ENCODE measurements around the gene BICC1.

Gene BICC1

DNA sequence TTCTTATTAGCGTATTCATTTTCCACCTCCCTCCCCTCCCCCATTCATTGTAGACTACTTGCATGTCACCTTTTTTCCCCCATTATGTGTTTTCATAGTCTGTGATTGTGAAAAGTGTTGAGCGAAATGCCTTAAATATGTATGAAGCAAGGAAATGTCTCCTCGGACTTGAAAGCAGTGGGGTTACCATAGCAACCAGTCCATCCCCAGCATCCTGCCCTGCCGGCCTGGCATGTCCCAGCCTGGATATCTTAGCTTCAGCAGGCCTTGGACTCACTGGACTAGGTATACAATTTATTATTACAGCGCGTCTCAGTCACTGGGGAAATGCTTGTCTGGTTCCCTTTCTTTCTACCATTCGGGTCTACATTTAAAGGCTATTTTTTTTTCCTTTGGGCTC, 283.6 kb downstream of the BICC1 start:
- no peak for DNase-seq

DNA sequence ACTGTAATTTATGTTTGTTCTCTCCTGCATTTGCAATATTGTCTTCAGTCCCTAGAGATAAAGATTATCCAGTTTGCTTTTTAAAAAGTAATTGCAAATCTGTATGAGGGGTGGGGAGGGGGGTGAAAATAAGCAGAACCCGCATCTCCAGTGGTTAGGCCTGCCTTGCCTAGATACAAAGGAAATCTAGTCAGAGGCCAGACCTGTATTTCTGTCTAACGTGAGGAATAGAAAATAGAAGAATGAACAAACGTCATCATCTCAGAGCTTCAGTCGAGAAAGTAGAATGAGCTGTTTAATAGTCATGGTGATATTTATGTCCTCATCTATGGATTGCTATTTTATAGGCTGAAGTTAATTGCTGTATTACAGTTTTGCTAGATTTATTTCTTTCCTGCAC, 284.2 kb downstream of the BICC1 start:
- no peak for DNase-seq

DNA sequence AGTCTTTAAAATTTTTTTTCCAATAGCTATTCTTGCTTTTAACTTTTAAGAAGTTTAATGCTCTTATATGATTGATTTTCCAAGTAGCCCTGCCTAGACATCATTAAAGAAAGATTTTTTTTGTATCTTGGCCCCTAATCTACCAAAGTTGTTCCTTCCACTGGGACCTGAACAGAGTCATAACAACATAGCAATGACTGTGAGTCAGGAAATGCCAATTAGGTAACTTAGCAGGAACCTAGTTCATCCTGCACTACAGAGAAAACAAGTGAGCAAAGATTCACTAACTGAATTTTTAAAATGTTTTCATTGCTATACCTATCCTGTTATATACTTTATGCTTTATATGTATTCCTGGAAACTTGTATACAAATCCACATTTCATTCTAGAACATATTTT, 284.7 kb downstream of the BICC1 start:
- DNase-seq, result no peak

DNA sequence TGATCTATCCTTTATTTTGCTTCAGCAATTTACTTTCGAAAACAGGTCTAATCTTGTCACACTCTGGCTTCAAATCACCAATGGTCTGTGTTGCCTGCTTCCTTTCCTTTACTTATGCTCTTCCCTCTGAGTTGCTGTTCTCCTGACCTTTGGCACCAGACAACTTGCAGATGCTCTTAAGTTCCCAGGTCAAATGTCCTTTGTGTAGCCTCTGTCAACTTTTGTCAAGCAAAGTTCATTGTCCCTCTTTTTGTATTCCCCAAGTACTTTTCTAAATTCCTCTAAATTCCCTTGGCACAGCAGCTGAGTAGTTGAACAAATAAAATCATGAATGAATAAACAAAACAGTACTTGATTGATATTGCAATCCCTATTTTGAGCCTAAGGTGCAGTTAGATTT, 289.4 kb downstream of the BICC1 start:
- DNase-seq, result no peak

DNA sequence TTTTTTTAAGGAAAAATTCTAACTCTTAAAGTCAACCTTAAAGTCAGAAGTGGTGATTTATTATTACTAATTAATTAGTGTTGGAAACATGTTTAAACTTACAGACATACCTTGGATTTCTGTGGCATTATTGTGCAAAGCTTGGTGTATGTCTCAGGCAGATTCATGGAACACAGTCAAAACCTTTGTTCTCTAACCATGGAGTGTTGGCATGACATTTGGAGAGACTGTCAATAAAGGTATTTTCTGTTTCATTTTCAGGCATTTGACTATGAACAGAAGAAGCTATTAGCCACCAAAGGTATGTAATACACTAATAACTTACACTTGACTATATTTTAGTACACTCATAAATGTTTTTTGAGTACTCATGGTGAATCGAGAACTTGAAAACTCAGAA, 293.7 kb downstream of the BICC1 start:
- no peak for DNase-seq

DNA sequence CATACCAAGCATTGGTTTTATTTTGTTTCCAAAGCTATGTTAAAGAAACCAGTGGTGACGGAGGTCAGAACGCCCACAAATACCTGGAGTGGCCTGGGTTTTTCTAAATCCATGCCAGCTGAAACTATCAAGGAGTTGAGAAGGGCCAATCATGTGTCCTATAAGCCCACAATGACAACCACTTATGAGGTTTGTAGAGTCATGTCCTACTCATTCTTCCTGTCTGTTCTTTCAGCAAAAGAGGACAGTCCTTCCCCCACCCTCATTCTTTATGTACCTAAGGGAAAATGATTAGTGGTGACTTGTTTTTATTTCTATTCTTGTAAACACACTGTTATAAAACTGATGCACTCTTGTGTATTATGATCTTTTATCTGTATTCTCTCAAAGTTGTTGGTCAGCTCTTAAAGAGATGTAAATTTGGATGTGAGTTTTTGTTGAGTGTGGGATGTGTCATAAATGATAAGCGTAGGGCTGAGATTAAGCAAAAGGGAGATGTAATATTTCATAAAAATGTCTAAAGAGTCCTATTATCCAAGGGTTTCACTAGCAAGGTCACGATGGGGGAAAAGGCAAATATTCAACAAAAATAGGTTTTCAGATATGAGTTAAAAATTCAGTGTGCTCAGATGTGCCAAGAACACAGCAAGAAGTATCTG, 294.4 kb downstream of the BICC1 start:
- DNase-seq, result no peak

DNA sequence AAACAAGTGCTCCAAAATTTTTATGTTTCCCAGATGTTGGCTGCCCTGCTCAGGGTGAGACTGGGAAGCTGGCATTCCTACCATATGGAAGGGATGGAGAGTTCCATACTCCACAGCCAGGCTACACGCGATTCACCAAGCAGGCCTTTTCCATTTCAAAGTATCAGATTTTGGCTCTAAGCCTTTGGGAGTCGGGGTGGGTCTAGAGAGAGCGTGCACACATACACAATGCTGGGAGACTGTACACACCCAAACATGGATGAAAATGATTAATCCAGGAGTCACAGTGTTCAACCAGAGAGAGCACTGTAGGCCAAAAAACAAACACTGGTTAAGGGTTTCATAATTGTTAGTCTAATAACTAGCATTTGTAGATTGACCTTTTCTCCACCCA, 295.0 kb downstream of the BICC1 start:
- no peak for DNase-seq

DNA sequence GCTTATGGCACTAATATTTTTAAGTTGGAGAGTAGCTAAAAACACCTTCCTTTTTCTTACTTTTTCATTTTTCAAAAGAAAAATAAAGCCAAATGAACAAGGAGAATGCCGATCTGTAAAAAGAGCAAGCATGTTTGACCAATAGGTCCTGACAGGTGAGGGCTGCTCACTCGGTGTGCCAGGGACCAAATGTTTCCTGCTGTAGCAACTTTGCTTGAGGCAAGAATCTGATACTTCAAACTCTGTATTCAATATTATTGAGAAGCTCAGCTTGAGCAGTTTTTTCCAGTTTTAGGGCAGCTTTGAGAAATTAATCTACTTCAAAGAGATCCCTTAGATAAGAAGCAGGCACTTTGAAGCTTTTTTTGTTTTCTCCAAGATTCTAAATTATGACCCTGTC, 298.1 kb downstream of the BICC1 start:
- DNase-seq, result no peak

DNA sequence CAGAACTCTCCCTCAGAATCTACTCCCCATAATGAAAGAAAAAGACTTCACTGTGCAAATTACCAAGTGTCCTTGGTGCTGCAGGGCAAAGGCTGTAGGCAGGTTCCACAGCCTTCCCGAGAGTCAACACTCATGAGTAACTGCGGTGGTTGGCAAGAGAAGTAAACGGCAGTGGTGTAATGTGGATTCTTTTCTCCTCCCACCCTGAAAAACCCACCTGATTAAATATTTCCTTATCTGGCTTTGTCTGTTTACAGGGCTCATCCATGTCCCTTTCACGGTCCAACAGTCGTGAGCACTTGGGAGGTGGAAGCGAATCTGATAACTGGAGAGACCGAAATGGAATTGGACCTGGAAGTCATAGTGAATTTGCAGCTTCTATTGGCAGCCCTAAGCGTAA, 300.9 kb downstream of the BICC1 start:
- no peak for DNase-seq

DNA sequence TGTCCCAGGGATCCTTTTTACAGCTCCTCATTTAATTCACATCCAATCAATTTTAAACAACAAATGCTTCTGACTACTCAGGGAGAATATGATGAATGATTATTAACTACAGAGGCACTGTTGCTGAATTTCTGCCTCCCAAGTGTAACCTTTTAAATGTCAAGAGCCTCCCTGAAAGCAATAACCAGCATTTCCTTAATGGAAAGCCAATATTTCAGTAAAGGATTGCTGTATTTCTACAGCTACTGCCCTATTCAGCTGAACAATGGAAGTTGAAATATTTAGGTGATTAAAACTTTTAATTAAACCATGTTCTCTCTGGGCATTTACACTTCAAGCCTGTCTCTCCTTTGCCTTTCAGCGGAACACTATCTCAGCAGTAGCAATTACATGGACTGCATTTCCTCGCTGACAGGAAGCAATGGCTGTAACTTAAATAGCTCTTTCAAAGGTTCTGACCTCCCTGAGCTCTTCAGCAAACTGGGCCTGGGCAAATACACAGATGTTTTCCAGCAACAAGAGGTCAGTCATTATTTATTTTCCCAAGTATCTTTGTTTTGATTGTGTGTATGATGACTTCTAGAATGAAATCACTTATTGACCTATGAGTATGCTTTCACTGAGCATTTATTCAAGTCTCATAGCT, 304.7 kb downstream of the BICC1 start:
- no peak for DNase-seq

DNA sequence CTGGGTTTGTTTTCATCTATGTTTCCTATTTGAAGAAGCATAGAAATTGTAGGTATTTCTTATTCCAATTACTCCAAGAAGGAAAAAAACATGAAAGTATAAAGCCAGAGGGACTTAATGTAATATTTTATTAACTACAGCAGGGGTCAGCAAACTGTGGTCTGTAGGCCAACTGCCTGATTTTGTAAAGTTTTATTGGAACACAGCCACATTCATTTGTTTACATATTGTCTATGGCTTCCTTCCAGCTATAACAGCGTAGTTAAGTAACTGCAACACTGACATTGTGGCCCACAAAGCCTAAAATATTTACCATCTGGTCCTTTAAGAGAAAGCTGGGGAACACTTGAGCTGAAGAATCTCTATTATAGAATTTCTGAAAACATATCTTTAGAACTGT, 306.2 kb downstream of the BICC1 start:
- no peak for DNase-seq

DNA sequence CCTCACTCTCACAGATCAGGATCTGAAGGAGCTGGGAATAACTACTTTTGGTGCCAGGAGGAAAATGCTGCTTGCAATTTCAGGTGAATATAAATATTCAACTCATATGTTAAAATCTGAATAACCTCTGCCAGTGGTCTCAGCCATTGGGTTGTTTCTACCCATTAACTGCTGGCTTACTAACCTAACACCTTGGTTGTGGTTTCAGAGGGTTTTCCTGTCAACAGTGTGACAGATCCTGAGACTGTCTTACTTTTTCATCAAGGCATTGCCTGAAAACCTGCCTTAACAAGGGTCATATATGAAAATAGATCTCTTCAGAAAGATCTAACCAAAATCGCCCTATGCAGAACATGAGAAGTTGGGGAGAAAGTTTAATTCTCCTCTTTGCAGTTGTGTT, 307.7 kb downstream of the BICC1 start:
- DNase-seq, result no peak

DNA sequence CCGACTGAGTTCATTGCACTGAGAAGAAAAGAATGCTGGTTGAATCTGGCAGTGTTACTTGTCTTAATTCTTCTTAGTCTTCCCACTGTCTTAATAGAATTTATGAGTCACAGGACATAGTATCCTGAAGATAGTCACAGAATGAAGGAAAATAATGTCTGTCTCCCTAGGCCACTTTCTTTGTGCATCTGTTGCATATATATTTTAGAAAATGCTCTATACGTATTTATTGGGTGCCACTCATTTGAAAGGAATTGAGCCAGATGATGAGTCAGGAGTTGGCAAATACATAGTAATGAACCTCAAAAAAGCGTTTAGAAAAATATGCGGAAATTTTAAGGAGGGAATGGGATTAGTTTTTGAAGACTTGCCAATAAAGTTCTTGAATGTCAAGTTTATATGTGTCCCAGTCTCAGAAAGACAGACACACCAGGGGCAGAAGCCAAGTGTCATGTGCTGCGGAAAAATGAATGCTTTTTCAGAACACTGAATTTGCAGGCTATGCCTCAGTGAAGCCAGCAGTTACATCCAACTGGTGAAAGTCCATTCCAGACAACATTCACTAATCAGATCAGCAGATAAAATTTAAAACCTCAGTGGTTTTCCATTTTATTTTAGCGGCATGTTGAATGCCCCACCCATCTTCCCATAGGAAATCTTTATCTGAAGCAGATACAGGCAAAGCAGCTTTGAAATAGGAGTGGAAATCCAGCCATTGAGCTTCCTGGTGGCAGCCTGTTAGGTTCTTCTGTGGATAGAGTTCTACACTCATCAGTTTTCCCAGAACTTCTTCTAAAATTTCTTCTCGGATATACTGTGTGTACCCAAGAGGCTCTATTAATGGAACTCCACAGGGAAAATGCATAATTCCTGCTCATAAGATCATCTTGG, 308.4 kb downstream of the BICC1 start:
- DNase-seq, result no peak

DNA sequence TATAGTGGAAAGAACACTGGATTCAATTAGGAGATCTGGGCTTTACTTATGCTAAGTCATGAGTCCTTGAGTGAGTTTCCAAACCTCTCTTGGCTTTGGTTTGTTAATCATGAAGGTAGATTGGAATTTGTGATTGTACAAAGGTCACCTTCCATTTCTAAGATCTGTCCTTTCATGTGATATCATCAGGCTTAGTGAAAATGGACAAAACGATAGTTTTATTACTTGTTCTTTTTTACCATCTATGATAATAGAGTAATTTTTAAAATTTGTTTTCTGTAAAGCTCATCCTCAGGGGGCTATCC, 309.0 kb downstream of the BICC1 start:
- DNase-seq, result no peak

DNA sequence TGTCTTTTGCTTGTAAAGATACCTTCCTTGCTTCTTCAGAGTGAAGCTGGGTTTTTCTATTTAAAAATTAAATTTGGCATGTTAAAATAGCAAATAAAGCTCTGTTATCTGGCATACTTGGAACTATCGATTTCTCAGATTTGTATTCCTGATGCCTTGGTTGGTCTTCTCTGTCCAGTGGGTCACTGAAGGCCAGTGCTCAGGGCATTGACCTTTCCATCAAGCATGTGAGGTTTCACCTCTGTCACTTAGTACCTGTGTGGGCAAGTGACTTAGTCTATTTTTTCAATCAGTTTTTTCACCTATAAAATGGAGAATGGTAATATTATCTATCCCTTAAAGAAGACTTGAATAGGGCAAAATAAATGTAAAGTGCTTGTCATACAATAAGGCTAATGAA, 311.3 kb downstream of the BICC1 start:
- DNase-seq, result no peak

DNA sequence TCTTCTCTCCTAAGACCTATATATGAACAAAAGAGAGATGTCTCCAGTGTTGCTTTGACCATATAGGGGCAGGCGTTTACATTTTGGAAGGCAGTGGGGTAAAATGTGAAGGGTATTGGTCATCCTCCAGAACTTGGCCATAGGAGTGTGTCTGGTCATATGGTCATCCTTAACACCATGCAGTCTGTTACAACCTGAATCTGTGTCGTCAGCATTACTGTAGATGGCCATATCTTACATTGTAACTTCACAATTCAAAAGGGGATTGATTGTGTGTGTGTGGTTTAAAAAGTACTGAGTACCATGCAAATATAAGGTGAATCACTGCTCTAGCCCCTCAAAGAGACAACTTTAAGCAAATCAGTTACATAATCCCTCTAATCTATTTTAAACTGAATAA, 311.7 kb downstream of the BICC1 start:
- DNase-seq, result no peak

DNA sequence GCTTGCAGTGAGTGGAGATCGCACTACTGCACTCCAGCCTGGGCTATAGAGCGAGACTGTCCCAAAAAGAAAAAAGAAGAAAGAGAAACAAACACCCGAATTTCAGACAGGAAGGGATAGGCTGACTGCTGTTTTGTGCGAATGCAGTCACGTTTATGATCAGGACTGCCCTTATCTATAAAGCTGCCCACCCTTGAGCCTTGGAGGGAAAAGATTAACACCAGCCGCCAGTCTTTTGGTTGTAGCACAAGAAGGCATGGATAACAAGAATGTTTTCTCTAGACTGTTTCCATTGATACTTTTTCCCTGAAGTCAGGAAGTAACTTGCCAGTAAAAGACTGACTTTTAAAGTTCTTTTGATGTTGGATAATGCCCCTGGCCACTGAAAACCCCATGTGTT, 314.0 kb downstream of the BICC1 start:
- DNase-seq, result no peak

DNA sequence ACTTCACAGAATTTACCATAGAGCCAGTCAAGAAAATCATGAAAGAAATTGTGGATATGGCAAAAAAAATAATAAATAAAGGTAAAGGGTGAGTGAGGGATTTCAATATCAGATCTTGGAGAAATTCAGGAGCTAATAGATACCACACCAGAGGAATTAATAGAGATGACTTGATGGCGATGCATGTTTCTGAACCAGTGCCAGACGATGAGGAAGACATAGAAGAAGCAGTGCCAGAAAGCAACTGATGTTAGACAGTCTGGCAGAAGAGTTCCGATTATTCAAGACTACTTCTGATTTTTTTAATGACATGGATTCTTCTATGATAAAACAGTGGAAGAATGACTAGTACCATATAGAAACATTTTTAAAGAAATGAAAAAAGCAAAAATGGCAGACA, 314.7 kb downstream of the BICC1 start:
- no peak for DNase-seq

DNA sequence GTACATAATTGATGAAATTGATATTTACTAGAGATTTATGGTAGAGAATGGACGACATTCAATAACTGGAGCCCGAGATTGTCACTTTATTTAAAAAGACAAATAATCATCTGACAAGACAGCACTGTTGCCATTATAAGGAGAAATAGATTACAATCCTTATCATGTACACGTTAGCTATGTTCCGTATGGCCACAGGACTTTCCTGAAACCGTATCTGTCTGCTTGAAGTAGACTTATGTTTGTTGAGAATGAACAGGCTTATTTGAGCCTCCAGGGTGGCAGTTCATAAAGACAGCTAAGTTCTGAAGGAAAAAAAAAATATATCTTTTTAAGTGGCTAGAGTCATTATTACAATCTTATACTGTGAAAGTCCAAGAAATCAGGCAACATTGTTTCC, 317.2 kb downstream of the BICC1 start:
- no peak for DNase-seq

DNA sequence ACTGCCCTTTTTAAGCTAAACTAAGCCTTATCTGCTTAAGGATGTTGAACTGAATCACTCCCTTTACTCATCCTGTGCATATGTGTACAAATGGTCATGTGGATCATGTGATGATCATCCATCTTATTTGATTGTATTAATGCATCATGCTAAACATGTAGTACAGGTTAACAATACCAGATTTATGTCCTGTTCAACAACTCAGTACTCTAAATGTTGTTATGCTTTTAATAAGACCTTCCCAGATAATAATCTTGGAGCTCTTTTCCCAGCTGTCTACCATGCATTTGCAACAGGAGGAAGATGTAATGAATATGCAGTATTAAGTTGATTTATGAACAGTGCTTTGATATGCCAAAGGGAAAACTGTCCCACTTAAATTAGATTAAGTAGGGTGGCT, 318.0 kb downstream of the BICC1 start:
- DNase-seq, result no peak

DNA sequence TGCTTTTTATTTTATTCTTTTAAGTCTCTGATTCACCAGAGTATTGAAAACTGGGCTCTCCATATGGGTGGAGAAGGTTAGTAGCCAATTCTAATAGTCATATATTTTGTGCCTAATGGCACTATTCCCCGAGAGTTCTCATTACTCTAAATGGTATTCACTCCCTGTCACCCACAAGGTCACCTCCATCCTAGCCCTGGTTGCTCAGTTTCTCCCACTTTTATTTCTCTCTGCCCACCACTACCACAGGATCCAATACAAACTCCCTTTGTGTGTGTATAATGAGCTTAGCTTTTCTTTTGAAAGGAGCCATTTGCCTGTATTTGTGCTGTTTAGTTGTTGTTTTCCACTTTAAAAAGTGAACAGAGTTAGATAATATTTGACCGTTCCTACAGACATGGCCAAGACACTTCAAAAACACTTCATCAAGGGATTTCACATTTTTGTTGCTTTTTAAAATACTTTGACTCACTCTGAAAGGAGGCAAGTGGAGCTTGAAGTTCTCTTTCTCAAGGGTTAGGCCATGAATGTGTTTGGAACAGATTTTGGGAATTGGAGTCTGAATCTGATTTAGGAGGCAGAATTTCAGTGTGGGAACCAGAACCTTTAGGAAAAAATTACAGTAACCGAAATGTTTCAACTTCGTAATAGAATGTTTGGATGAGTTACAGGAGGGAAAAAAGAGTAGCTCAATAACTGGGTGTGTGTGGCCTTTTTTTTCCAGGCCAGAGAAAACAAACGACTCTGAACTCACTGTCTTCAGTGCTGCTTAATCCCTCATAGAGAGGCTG, 321.3 kb downstream of the BICC1 start:
- DNase-seq, result no peak

DNA sequence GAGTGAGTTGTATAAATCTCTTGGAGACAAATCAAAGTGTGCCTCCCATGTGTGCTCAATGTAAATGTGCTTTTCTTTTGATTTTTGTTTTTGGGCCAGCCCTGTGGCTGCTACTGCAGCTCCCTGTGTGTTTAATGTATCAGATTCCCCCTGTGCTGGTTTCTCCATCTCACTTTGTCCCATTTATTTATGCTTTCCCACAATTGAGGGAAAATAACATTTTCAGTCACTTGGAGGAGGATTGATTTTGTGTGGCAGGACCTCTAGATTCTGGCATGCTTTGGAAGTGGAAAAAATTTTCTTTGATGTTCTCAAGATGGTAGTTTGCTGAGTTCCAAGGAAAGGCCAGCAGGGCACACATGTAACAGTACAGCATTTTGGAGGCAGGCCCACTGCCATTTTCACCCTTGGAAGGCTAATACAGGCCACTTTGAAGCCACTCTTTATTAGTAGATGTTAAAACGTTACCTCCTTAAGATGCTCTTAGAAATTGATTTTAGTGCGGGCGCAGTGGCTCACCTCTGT, 323.6 kb downstream of the BICC1 start:
- no peak for DNase-seq

DNA sequence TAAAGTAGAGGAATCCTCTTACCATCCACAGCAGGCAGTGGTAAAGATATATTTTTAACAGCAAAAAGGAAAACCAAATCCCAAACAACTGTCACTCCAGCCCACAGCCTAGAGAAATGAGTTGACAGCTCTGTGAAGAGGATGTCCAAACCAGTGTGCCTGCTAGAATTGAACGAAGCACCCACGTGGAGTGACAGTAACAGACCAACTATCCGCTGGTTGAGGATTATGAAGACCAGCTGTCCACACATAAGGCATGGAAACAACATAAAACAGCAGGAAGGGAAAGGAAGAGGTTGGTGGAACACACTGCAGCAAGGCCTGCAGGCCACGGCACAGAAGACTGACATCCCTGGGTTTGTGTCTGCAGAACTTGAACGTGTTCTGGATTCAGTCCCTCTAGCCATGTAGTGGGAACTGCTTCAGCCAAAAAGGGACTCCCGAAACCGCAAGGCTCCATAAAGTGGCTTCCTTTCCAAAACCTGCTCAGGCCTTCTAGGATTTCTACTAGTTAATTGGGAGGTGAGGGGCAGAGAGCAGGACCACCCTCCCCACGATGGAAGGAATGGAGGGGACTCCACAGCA, 324.4 kb downstream of the BICC1 start:
- no peak for DNase-seq

All from CD4-positive, alpha-beta T cell treated with Interleukin-15 for 1 hour (primary cell).